Effector CD4-positive, alpha-beta T cell (primary cell): Measurements from ENCODE around the gene NF1.
"Not testable (repeated sequence)": the region's sequence is repeated elsewhere in the genome, so short reads cannot be mapped to it uniquely, and the experiment has no call there.

ENCODE experiments used
- DNase-seq: peaks from one replicate; pipeline ENCODE4 v3.0.0-alpha.2; 2020

NF1 gene

DNA sequence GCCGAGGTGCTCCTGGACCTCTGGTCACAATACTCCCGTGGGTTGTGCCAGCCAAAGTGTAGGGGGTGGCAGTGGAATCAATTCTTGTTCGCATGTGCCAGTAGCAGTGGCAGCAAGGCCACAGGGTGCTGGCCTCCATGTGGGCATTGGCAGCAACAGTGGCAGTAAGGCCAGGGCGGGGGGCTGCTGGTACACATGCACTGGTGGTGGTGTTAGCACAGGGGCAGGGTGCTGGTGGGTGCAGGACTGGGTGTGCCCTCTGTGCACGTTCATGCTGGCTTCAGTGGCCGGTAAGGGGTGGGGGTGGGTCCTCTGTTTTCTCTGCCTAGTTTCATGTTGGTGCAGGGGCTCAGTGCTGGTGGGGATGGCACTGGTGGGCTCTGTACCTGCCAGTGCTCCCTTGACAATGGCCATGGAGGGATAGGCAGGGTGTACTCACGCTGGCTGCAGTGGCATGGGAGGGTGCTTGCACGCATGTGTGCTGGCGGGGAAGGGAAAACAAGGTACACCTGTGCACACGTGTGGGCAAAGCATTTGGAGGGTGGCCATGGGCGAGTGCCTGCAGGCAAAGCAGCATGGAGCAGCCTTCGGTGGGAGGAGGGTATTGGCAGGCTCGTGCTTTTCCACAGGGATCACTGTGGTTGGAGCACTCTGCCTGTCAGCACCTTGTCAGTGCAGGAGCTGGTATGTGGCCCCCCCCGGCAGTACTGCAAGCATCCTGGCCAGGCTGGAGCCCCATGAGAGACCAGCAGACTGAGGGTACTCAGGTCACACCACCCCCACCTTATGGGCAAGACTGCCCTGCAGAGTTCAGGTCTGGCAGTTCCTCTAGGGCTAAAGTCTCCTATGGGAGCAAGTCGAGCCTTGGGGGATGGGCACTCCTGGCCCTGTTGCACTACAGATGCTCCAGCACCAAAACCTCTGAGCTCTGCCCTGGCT lies 35.8 kb downstream of the NF1 start:
- DNase-seq: no peak

DNA sequence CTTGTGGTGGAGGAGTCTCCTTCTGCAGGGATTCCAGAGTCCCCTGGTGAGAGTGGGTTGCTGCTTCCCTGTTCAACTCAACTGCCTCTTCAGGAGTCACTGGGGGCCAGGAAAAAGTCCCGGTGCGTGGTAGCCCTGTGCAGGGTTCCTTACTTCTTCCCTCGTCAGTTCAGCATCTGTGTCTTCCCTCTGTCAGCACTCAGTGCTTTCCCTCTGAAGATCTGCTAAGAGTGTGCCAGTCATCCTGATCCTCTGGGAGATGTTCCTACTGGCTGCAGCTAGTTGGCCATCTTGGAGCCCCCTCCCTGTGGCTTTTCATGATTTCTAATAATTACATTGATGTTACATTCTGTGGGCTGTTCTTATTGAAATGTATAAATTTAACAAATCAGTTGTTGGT lies 36.5 kb downstream of the NF1 start:
- DNase-seq: no peak

DNA sequence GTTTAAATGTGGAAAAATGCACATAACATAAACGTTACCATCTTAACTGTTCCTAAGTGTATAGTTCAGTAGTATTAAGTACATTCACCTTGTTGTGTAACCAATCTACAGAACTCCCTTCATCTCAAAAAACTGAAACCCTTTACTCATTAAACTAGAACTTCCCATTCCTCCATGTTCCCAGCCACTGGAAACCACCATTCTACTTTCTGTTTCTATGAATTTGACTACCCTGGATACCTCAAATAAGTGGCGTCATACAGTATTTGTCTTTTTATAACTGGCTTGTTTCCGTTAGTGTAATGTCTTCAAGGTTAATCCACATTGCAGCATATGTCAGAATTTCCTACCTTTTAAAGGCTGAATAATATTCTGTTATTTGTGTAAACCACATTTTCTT lies 38.2 kb downstream of the NF1 start:
- no peak for DNase-seq

DNA sequence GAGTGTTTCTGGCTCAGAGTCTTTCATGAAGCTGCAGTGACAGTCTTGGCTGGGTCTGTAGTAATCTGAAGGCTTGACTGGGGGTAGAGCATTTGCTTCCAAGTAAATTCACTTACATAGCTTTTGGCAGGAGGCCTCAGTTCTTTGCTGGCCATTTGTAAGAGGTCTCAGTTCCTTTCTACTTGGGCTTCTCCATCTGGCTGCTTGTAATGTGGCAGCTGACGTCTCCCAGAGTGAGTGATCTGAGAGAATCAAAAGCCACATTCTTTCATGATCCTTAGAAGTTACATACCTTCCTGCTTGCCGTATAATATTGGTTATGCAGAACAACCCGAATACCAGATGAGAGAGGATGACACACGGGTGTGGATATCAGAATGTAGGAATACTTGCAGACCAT lies 39.8 kb downstream of the NF1 start:
- DNase-seq: no peak

DNA sequence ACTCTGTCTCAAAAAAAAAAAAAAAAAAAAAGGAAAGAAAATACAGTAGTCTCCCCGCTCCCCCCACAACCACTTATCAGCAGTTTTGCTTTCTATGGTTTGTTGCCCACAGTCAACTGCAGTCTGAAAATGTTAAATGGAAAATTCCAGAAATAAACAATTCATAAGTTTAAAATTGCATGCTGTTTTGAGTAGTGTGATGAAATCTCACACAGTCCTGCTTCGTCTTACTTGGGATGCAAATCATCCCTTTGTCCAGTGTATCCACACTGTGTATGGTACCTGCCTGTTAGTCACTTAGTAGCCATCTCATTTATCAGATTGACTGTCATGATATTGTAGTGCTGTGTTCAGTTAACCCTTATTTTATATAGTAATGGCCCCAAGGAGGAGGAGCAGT lies 41.5 kb downstream of the NF1 start:
- no peak for DNase-seq

DNA sequence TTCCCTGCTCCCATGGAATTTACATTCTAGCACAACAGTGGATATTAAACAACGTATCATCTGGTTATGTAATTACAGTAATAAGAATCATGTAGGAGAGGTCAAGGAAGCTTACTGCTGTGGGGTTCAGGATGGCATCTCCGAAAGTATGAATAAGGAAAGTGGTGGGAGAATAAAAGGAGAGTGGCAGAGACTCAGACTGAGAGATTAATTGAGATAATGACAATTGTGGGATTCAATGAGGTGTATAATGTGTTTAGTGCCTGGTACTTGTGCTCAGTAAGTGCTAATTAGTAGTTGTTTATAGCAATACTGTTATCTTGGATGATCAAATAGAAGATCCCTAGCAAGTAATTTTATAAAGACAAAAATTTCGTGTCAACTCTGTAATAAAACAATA lies 45.3 kb downstream of the NF1 start:
- no peak for DNase-seq

DNA sequence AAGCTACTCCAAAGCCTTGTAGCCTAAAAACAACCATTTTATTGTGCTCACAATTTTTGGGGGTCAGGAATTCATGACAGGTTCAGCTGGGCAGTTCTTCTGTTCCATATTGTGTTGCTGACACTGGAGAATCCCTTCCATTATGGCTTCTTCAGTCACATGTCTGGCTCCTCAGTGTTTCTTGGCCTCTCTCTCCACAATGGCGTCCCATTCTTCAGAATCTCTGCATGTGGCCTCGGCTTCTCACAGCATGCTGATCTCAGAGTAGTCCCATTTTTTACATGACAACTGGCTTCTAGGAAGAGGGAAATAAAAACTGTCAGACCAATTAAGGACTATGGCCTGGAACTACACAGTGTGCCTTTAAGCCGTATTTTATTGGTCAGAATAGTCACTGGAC lies 49.7 kb downstream of the NF1 start:
- DNase-seq: no peak

DNA sequence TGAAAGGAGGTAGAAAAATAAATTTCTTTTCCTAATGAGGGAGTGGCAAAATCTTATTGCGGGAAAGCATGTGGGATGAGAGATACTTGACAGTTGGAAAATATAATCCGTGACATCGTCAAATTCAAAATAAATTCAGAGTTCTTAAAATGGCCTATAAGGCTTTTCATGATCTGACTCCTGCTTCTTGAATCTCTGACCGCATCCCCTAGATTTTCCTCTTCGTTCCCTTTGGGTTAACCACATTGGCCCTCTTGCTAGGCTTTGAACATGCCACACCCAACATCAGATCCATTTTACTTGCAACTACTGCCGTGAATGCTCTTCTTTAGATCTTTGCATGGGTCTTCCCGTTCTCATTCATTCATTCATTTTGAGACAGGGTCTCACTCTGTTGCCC lies 50.1 kb downstream of the NF1 start:
- no peak for DNase-seq

DNA sequence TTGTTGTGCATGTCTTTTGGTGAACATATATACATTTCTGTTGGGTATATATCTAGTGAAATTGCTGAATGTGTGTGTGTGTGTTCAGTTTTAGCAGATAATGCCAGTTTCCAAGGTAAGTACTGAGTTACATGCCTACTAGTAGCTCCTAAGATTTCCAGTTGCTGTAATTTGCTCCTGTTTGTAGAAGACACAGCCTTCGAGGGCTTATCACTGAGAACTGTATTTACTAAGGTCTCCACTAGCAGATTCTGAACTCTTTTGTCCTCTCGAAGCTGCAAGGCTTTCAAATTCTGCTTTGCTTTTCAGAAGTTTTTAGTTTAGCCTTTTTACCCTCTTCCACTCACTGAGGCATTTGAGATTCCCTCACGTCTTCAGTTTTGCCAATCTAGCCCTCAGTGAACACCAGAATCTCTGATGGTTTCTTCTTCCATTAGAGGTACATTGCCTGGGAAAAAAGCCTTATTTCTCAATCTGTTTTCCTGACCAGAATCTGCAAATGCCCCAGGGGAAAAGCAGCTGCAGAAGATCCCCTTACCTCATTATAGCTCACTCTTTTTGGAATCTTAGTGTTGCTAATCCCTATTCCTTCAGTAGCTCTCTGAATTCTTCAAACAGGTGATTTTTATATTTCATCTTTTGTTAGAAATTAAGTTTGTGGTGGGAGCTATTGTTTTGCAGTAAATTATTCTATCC lies 52.9 kb downstream of the NF1 start:
- no peak for DNase-seq

DNA sequence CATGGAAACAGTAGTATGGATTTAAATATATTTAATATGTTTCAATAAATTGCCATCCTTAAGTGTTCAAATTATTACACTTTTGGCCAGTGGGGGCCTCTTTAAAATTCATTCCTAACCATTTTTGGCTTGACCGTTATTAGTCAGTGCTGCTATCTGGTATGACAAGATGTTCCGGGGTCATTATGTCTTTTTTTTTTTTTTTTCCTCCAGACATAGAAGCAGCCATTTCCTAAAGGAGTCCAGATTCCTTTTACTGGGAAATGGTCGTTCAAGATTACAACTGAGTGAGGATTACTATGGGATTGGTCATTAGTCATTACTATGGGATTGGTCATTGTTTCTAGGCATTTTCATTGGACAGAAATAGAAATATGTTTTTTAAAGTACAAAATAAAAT lies 53.4 kb downstream of the NF1 start:
- DNase-seq: no peak

DNA sequence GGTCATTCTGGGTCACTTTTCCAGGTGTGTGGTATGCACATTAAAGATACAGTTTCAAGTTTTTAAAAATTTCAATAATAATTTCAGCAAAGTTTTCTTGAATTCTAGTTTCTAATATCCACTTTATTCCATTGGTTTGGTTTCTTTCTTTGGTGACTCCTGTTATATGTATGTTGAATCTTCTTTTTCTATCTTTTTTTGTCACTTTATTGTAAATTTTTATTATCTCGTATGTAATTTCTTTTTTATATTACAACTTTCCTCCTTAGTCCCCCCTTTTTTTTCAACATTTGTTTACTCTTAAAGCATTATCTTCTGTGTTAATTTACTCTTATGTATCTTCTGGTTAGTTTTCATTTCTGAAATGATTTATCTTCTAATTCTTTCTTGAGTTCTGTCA lies 57.5 kb downstream of the NF1 start:
- no peak for DNase-seq

DNA sequence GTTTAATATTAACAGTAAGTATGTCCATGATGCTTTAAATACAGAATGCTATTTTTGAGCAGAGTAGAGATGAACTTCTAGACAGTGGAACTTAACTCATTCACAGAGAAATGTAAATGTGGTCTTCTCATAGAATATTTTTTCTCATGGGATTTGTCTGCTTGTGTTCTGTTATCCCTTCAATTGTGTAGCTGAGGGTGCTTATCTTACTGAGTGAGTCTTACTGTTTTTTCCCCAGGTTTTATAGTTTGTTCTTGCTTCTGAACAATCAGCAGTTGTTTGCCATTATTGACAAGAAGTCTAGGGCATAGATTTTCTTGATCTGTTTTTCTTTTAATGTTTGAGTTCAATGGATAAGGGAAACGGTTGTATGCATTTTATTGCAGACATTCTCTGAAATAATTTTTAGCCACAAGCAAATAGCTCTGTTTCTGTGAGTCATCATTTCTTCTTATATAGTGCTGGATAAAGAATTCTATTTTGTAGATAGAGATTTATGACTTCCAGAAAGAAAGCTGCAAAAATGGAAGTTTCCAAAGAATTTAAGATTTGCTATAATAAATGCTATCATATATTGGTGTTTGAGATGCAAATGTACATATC lies 60.5 kb downstream of the NF1 start:
- DNase-seq: no peak

DNA sequence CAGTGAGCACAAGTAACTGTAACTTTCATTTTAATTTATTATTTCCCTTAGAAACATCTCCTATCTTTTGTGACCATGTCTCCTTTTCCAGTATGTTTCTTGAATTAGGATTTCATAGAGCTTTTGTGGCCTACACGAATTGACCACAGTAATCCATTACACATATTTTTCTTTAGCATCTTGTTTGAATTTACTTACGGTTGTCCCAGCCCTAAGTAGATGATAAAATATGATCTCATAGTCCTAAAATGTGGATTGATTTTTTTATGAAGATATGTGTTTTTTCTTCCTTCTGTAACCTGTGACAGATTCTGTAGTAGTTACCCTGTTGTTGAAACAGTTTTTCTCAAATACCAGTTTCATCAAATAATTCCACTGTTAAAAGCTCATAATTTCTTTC lies 61.5 kb downstream of the NF1 start:
- DNase-seq: no peak

DNA sequence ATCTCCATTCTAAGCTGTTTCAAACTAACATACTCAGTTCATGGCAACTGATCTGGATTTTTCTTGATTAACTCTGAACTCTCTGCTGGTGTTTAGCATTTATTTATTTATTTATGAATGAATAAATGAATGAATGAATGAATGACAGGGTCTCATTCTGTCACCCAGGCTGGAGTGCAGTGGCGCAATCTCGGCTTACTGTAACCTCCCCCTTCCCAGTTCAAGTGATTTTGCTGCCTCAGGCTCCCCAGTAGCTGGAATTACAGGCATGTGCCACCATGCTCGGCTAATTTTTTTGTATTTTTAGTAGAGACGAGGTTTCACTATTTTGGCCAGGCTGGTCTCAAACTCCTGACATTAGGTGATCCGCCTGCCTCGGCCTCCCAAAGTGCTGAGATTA lies 62.1 kb downstream of the NF1 start:
- DNase-seq: not testable (repeated sequence)

DNA sequence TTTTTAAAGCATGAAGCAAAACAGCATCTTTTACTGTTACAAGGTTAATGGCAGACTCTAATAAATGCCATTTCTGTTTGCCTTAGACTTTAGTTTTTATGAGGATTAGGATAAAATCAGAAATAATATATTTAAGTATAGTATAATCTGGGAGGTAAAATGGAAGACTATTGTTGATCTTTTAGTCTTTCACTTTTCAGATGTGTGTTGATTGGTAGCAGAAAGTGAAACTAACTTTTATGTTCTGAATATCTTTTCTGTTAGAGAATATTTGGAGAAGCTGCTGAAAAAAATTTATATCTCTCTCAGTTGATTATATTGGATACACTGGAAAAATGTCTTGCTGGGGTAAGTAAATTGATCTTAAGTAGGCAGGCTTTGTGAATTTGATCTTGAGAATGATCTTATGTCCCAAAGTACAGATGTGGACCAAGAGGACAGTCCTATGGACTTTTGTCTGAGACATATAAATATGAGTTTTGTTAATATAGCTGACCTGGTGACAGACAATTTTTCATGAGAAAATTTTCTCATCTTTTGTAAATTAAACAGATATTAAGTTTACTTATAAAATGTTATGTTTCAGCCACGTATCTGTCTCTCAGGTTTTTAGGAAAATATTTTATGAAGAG lies 64.1 kb downstream of the NF1 start:
- DNase-seq: no peak

DNA sequence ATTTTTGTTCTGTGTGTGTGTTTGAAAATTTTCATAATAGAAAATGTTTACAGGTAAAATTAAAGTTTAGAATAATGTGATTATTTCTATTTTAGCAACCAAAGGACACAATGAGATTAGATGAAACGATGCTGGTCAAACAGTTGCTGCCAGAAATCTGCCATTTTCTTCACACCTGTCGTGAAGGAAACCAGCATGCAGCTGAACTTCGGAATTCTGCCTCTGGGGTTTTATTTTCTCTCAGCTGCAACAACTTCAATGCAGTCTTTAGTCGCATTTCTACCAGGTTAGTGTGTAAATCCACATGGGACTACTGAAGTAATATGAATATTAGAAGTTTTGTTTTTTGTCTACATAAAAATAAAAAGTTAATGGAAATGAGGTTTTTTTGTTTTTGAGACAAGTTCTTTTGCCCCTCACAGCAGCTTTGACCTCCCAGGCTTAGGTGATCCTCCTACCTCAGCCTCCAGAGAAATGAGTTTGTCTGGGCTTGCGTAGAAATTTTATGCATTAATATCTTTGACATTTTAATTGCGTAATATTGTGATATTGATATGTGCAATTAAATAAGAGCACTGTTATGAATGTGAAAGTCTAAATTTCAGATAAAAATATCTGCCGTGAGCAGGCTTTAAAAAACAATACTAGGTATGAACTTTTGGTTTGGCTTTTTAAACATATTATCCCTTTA lies 68.5 kb downstream of the NF1 start:
- DNase-seq: no peak

DNA sequence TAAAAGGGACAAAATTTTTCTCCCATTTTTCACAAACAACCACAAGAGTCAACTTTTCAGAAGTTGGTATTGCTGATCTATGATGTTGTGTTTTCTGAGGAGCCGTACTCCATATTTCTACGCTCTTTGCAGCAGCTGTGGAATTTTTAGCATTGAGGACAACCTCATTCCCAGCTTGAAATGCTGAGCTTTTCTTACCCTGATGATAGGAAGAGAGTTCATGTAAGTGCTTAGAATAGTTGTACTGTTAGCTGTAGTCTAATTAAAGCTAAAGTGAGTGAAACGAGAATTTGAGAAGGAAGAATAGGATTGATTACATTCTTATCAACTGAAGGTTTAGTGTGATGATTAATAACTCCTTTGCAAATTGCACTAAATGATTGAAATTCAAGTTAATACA lies 72.3 kb downstream of the NF1 start:
- no peak for DNase-seq

DNA sequence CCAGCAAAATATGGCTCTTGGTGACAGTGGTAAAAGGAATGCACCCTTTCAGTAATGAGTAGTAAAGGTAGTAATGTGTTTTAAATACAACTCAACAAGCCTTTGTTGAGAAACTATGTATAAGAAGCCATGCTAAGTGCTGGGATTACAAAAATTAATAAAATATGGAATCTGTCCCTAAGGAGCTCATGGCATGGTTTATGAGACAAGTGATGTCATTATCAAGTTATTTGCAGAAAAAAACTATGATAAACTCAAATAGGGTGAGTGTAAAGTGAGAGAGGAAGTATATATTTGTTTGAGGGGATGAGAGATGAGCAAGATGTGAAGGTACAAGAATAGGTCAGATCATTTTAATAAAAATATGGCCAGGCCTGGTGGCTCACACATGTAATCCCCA lies 76.9 kb downstream of the NF1 start:
- no peak for DNase-seq

DNA sequence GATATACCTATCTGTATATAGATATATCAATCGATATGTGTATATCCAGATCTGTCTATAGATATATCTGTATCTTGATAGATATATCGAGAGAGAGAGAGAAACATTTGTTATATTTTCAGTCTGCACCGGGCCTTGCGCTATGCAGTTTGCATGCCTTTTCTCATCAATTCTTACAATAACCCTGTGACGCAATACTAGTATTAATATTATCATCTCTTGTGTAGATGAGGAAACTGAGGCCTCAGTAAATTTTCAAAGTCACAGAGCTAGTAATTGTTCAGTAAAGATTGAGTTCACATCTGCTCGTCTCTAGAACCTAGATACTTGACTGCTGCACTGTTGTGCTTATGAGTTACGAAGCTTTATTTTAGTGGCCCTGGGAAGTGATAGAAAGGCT lies 77.6 kb downstream of the NF1 start:
- DNase-seq: no peak

DNA sequence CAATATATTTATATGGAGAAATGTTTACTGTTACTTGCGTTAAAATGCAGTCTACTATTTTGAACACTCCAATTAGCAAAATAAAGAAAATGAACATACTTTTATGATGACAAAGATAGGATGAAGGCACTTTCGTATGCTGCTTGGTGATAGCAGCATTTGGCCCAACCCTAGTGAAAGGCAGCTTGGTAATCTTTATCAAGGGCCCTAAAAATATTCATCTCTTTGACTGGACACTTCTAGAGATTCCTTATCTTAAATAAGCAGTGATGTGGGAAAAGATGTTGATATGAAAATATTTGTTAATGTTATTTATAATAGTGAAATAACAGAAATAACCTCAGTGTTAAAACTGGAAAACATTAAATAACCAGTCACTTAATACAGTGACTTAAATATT lies 79.4 kb downstream of the NF1 start:
- no peak for DNase-seq

DNA sequence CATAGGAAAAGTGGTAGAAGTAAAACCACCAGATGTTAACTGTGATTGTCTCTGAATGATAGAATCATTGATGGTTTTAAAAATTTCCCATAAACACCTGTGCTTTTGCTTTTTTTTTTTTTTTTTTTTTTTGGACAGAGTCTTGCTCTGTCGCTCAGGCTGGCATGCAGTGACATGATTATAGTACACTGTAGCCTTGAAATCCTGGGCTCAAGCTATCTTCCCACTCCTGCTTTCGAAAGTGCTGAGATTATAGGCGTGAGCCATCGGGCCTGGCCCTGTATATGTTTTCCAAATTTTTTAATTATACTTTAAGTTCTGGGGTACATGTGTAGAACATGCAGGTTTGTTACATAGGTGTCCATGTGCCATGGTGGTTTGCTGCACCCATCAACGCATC lies 80.5 kb downstream of the NF1 start:
- DNase-seq: no peak

DNA sequence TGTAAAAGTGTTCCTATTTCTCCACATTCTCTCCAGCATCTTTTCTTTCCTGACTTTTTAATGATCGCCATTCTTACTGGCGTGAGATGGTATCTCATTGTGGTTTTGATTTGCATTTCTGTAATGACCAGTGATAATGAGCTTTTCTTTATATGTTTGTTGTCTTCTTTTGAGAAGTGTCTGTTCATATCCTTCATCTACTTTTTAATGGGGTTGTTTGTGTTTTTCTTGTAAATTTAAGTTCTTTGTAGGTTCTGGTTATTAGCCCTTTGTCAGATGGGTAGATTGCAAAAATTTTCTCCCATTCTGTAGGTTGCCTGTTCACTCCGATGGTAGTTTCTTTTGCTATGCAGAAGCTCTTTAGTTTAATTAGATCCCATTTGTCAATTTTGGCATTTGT lies 81.4 kb downstream of the NF1 start:
- DNase-seq: not testable (repeated sequence)

DNA sequence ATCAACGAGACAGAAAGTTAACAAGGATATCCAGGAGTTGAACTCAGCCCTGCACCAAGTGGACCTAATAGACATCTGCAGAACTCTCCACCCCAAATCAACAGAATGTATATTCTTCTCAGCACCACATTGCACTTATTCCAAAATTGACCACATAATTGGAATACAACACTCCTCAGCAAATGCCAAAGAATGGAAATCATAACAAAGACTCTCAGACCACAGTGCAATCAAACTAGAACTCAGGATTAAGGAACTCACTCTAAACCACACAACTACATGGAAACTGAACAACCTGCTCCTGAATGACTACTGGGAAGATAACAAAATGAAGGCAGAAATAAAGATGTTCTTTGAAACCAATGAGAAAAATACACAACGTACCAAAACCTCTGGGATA lies 84.2 kb downstream of the NF1 start:
- DNase-seq: not testable (repeated sequence)
